GM18505 (cell line): ENCODE measurements around the gene SNX8.
"Not testable (repeated sequence)": the region's sequence is repeated elsewhere in the genome, so short reads cannot be mapped to it uniquely, and the experiment has no call there.

Experiments used
- ATAC-seq: cut with Tn5 transposase; IDR thresholded peaks from one replicate; pipeline ENCODE4 v1.9.1; 2021; ENCODE audit not compliant: unreplicated experiment
- POLR2A ChIP-seq: IDR thresholded peaks from 4 replicates; pipeline ENCODE4 v1.6.1; 2011; ENCODE audit warnings: borderline replicate concordance; ENCODE audit not compliant: insufficient read depth, insufficient read length; ENCODE audit errors: extremely low read depth

Gene SNX8

DNA sequence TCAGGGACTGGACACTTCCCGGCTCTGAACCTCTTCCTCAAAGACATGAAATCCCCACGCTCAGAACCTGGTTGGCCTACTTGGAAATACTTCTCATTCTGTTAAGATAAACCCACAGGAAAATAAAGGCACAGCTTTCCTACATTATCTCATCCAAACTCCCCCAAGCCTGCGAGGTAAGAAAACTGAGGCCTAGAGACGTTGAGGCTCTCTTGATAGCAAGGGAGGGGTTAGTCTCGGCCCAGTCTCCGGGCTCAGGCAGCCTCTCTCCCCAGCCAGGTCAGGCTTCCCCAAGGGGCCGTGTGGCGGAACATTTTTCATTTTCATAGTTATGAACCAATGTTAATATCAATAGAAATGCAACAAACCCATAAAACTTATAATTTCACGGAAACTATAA is 35.8 kb upstream of the SNX8 start:
- ATAC-seq: no peak
- no peak for TF ChIP-seq POLR2A

DNA sequence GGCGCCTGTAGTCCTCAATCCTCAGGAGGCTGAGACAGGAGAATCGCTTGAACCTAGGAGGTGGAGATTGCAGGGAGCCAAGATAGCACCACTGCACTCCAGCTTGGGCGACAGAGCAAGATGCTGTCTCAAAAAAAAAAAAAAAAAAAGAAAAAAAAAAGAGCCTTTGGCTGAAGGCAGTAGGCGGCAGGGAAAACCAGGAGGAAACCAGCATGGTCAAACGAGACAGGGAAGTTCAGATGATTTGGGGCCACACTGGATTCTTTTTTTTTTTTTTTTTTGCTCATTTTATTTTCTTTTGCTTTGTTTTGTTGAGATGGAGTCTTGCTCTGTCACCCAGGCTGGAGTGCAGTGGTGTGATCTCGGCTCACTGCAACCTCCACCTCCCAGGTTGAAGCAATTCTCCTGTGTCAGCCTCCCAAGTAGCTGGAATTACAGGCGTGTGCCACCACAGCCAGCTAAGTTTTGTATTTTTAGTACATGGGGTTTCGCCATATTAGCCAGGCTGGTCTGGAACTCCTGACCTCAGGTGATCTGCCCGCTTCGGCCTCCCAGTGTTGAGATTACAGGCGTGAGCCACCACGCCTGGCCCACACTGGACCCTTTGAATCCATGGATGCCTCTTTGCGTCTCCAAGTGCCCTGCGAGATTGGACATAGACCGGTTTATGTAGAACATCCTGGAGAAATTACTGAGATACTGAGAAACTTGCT is 33.3 kb upstream of the SNX8 start:
- ATAC-seq: not testable (repeated sequence)

DNA sequence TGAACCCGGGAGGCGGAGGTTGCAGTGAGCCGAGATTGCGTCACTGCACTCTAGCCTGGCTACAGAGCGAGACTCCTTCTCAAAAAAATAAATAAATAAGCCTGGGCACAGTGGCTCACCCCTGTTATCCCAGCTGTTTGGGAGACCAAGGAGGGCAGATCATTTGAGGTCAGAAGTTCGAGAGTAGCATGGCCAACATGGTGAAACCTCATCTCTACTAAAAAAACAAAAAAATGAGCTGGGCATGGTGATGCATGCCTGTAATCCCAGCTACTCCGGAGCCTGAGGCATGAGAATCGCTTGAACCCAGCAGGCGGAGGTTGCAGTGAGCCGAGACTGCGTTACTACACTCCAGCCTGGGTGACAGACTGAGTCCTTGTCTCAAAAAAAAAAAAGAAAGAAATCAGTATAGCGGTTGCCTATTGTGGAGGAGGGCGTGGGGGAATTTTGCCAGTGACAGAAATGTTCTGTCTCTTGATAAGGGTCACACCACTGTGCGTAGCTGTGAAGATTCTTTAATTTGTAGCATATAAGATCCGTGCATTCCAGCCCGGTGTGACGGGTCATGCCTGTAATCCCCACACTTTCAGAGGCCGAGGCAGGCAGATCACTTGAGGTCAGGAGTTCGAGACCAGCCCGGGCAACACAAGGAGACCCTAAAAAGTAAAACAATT is 22.5 kb upstream of the SNX8 start:
- no peak for ATAC-seq
- no peak for TF ChIP-seq POLR2A

DNA sequence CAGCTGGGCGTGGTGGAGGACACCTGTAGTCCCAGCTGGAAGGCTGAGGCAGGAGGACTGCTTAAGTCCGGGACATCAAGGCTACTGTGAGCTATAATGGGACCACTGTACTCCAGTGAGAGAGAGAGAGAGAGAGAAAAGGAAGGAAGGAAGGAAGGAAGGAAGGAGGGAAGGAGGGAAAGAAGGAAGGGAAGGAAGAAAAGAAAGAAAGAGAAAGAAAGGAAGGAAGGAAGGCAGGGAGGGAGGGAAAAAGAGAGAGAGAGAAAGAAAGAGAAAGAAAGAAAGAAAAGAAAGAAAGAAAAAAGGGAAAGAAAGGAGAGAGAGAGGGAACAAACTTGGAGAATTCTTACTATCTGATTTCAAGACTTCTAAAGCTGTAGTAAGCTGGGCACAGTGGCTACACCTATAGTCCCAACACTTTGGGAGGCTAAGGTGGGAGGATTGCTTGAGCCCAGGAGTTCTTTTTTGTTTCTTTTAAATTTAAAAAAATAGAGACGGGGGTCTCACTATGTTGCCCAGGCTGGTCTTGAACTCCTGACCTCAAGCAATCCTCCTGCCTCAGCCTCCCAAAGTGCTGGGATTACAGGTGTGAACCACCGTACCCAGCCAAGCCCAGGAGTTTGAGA is 18.5 kb upstream of the SNX8 start:
- ATAC-seq: not testable (repeated sequence)

DNA sequence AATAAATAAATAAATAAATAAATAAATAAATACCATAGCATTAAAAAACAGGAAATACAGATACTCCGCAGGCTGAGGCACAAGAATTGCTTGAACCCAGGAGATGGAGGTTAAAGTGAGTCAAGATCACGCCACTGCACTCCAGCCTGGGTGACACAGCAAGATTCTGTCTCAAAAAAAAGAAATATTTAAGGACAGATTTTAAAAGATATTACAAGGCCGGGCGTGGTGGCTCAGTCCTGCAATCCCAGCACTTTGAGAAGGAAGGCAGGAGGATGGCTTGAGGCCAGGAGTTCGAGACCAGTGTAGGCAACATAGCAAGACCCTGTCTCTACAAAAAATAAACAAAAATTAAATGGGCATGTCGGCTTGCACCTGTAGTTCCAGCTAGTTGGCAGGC is 17.5 kb upstream of the SNX8 start:
- no peak for TF ChIP-seq POLR2A
- no peak for ATAC-seq

DNA sequence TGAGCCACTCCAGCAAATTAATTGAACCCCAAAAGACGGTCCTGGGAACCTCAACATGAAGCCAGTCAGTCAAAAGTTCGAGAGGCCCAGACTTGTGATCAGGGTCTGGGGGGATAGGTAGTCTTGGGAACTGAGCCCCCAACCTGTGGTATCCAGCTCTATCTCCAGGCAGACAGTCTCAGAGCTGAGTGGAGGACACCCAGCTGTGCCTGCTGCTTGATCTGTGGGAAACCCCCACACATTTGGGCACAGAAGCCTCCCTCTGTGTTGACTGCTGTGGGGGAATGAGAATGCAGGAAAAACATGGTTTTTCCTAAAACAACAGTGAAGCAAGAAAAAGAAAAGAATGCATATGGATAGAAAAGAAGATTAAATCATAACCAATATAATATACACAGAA is 16.3 kb upstream of the SNX8 start:
- ATAC-seq: no peak
- TF ChIP-seq POLR2A: no peak

DNA sequence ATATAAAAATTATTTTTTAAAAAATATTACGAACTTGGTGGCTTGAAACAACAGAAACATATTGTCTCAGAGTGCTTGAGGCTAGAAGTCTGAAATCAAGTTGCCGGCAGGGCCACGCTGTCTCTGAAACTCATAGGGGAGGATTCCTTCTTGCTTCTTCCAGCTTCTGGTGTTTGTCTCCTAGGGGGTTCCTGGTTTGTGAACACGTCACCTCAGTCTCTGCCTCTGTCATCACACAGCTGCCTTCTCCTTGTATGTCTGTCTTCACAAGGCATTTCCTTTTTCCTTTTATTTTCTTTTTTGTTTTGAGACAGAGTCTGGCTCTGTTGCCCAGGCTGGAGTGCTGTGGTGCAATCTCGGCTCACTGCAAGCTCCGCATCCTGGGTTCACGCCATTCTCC is 12.7 kb upstream of the SNX8 start:
- no peak for TF ChIP-seq POLR2A
- ATAC-seq: no peak

DNA sequence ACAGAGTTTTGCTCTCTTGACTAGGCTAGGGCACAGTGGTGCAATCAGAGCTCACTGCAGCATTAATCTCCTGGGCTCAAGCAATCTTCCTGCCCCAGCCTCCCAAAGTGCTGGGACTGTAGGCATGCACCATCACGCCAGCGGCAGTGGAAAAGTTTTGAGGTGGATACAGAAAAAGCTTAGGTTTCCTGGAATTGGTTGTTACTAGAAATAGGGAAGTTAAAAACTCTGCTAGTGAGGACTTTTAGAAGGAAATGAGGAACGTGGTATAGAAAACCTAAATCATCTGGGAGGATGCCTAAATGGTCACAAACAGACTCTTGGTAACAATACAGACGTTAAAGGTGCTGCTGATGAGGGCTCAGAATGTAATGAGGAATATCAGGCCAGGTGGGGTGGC is 10.9 kb upstream of the SNX8 start:
- TF ChIP-seq POLR2A: no peak
- no peak for ATAC-seq

DNA sequence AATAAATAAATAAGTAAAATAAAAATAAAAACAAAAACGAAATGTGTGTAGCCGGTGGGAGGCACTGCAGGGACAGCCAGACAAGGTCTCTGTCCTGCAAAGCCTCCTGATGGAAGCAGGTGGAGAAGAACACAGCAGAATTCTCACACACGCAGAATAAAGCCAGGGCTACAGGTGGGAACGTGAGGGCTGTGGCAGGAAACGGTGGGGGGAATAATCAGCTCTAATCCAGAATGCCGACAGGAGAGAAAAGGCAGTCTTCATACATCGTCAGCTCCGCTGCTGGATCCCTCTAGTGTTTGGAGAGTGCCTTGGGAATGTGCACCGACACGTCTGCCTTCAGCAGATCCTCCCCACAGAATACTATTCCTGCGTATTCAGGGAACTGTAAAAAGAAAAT is 6.8 kb upstream of the SNX8 start:
- TF ChIP-seq POLR2A: no peak
- ATAC-seq: no peak

DNA sequence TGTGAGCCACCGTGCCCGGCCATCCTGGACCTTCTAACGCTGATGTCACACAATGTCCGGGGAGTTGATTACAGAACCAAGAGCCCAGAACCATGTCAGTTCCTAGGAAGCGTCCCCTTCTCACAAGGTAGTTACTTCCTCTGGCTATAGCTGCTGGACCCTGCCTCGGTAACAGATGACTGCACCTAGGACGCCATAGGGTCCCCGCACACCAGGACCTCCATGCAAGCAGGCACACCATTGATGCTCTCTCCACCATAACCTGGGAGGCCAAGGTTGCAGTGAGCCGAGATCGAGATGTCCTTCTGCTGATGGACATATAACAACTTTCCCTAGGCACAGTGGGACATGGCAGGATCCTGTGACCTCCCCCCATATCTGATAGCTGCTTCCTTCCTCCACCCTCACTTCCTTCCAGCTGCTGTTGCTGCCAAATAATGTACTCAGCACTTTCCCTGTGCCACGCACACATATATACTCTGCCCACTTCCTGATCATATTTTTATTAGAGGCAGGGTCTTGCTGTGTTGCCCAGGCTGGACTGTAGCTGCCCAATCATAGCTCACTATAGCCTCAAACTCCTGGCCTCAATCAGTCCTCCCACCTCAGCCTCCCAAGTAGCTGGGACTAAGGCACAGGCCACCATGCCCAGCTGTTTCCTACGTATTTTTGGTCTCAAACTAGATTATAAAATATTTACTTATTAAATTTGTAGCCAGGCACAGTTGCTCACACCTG is 3.5 kb upstream of the SNX8 start:
- TF ChIP-seq POLR2A: no peak
- ATAC-seq: no peak

DNA sequence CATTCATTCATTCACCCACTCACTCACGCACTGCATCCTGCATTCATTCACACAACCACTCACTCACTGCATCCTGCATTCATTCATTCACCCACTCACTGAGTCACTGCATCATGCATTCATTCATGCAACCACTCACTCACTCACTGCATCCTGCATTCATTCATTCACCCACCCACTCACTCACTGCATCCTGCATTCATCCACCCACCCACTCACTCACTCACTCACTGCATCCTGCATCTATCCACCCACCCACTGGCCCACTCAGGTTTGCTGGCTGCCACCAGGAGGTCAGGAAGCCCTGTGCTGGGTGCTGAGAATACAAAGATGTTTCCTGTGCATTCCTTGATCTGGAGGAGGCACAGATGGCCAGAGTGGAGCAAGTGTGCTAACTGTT is 2.3 kb upstream of the SNX8 start:
- no peak for TF ChIP-seq POLR2A
- ATAC-seq: no peak

DNA sequence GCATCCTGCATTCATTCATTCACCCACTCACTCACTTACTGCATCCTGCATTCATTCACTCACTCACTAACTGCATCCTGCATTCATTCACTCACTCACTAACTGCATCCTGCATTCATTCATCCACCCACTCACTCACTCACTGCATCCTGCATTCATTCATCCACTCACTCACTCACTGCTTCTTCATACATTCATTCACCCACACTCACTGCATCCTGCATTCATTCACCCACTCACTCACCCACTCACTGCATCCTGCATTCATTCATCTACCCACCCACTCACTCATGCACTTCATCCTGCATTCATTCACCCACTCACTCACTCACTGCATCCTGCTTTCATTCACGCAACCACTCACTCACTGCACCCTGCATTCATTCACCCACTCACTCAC is 1.5 kb upstream of the SNX8 start:
- ATAC-seq: no peak
- no peak for TF ChIP-seq POLR2A

DNA sequence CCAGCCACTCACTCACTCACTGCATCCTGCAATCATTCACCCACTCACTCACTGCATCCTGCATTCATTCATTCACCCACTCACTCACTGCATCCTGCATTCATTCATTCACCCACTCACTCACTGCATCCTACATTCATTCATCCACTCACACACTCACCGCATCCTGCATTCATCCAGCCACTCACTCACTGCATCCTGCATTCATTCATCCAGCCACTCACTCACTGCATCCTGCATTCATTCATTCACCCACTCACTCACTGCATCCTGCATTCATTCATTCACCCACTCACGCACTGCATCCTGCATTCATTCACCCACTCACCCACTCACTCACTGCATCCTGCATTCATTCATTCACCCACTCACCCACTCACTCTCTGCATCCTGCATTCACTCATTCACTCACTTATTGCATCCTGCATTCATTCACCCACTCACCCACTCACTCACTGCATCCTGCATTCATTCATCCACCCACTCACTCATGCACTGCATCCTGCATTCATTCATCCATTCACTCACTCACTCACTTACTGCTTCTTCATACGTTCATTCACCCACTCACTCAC is 802 bp upstream of the SNX8 start:
- not testable (repeated sequence) for ATAC-seq
